GM23338 (cell line): Measurements from ENCODE around the gene LYPD4. TPM values are rescaled to one million over a fixed set of nuclear protein-coding genes. Genes with fewer than 3 reads are reported as not detected.

Source experiments
- ATAC-seq: fragments of 200-7000 bp; cut with Tn5 transposase; 3 replicates; pipeline ENCODE4 v1.9.1; 2020
- DNase-seq: peaks from one replicate; pipeline ENCODE4 v3.0.0-alpha.2; 2015; ENCODE audit warnings: low spot score
- H2AFZ ChIP-seq: fragments of 200-600 bp; sonication (generic); 2 replicates; pipeline ENCODE4 v1.8.0; 2016; ENCODE audit warnings: antibody characterized with exemption, mild to moderate bottlenecking, moderate library complexity
- H3F3A ChIP-seq: fragments of 200-600 bp; sonication (generic); replicated peaks from 2 replicates; pipeline ENCODE4 v1.8.0; 2017; ENCODE audit warnings: antibody characterized with exemption, mixed run types, low read depth
- H3K27ac ChIP-seq: fragments of 200-600 bp; sonication (generic); 2 replicates; pipeline ENCODE4 v1.6.1; 2016; ENCODE audit warnings: low read depth
- H3K27me3 ChIP-seq: fragments of 200-600 bp; sonication (generic); 2 replicates; pipeline ENCODE4 v1.8.0; 2016; ENCODE audit warnings: mild to moderate bottlenecking, mixed run types, moderate library complexity; ENCODE audit not compliant: insufficient read depth
- H3K36me3 ChIP-seq: fragments of 200-600 bp; sonication (generic); 2 replicates; pipeline ENCODE4 v1.8.0; 2016; ENCODE audit warnings: mild to moderate bottlenecking; ENCODE audit not compliant: insufficient read depth
- H3K4me1 ChIP-seq: fragments of 200-600 bp; sonication (generic); 2 replicates; pipeline ENCODE4 v1.8.0; 2016; ENCODE audit warnings: mild to moderate bottlenecking, moderate library complexity; ENCODE audit not compliant: insufficient read depth
- H3K4me2 ChIP-seq: fragments of 200-600 bp; sonication (generic); 2 replicates; pipeline ENCODE4 v1.7.1; 2017; ENCODE audit warnings: mixed run types
- H3K4me3 ChIP-seq: fragments of 200-600 bp; sonication (generic); 2 replicates; pipeline ENCODE4 v1.6.1; 2016; ENCODE audit warnings: mixed run types
- H3K79me2 ChIP-seq: fragments of 200-600 bp; sonication (generic); replicated peaks from 2 replicates; pipeline ENCODE4 v1.8.0; 2017; ENCODE audit warnings: mild to moderate bottlenecking; ENCODE audit not compliant: insufficient read depth
- H3K9me2 ChIP-seq: fragments of 200-600 bp; sonication (generic); 2 replicates; pipeline ENCODE4 v1.8.0; 2017; ENCODE audit not compliant: insufficient read depth
- H4K20me1 ChIP-seq: fragments of 200-600 bp; sonication (generic); replicated peaks from 2 replicates; pipeline ENCODE4 v1.8.0; 2017; ENCODE audit warnings: mild to moderate bottlenecking; ENCODE audit not compliant: insufficient read depth
- H3K27ac Mint-ChIP-seq: 2 replicates; pipeline ENCODE4 v1.8.0; 2020; ENCODE audit warnings: inconsistent platforms, mild to moderate bottlenecking, moderate library complexity, mixed read lengths
- H3K27me3 Mint-ChIP-seq: 3 replicates; pipeline ENCODE4 v1.8.0; 2022; ENCODE audit warnings: low read depth, mild to moderate bottlenecking, moderate library complexity, mixed read lengths, inconsistent platforms; ENCODE audit not compliant: insufficient read depth, poor library complexity
- H3K36me3 Mint-ChIP-seq: 3 replicates; pipeline ENCODE4 v1.8.0; 2021; ENCODE audit warnings: low read depth, mild to moderate bottlenecking, inconsistent platforms, moderate library complexity, mixed read lengths
- H3K4me1 Mint-ChIP-seq: 3 replicates; pipeline ENCODE4 v1.8.0; 2020; ENCODE audit warnings: mild to moderate bottlenecking, inconsistent platforms, mixed read lengths
- H3K4me3 Mint-ChIP-seq: 3 replicates; pipeline ENCODE4 v1.8.0; 2021; ENCODE audit warnings: moderate library complexity, mild to moderate bottlenecking, inconsistent platforms, mixed read lengths
- H3K9me3 Mint-ChIP-seq: 3 replicates; pipeline ENCODE4 v1.8.0; 2020; ENCODE audit warnings: moderate library complexity, mild to moderate bottlenecking, inconsistent platforms, mixed read lengths
- CREB1 ChIP-seq: fragments of 250-450 bp; sonication (Bioruptor Pico); IDR thresholded peaks from 2 replicates; pipeline ENCODE4 v1.5.0; 2020; ENCODE audit warnings: low read depth, mild to moderate bottlenecking, moderate library complexity
- EZH2 ChIP-seq: fragments of 200-600 bp; sonication (generic); IDR thresholded peaks from one replicate; pipeline ENCODE4 v1.8.0; 2017; ENCODE audit warnings: antibody characterized with exemption, mild to moderate bottlenecking, low read depth; ENCODE audit not compliant: unreplicated experiment
- EZH2phosphoT487 ChIP-seq: fragments of 200-600 bp; sonication (generic); IDR thresholded peaks from one replicate; pipeline ENCODE4 v1.8.1; 2018; ENCODE audit warnings: antibody characterized with exemption; ENCODE audit not compliant: unreplicated experiment
- JUNB ChIP-seq: IDR thresholded peaks from one replicate; pipeline ENCODE4 v1.6.1; 2016; ENCODE audit warnings: antibody characterized with exemption; ENCODE audit not compliant: unreplicated experiment
- NANOG ChIP-seq: IDR thresholded peaks from 2 replicates; pipeline ENCODE4 v1.6.1; 2016; ENCODE audit warnings: antibody characterized with exemption, borderline replicate concordance
- POLR2AphosphoS5 ChIP-seq: IDR thresholded peaks from 2 replicates; pipeline ENCODE4 v1.6.1; 2016; ENCODE audit warnings: antibody characterized with exemption, low read depth
- STAT1 ChIP-seq: IDR thresholded peaks from one replicate; pipeline ENCODE4 v1.6.1; 2016; ENCODE audit warnings: antibody characterized with exemption; ENCODE audit not compliant: unreplicated experiment
- ZNF114 ChIP-seq: fragments of 250-450 bp; sonication (Bioruptor Pico); IDR thresholded peaks from 2 replicates; pipeline ENCODE4 v1.5.0; 2020; ENCODE audit warnings: mild to moderate bottlenecking, moderate library complexity
- ZNF331 ChIP-seq: fragments of 250-450 bp; sonication (Bioruptor Pico); IDR thresholded peaks from 2 replicates; pipeline ENCODE4 v1.5.0; 2020; ENCODE audit warnings: low read depth, mild to moderate bottlenecking, moderate library complexity
- polyA plus RNA-seq: library from polyadenylated mRNA; unstranded; fragments of >200 nt; fragmentation: Nextera tagmentation; extraction: Ambion mirVana; gene quantifications from 2 replicates; pipeline ENCODE4 v1.2.1, GENCODE V29; 2016
- total RNA-seq: library from RNA; depleted of rRNA; stranded (reverse); fragments of >200 nt; shearing (Covaris generic); gene quantifications from 2 replicates; pipeline ENCODE4 v1.2.3, GENCODE V29; 2014
- TF ChIP-seq, protein P1 (sequence below): IDR thresholded peaks from 2 replicates; pipeline ENCODE4 v1.6.1; 2016; ENCODE audit warnings: antibody characterized with exemption
- TF ChIP-seq, protein P2 (sequence below): fragments of 250-450 bp; sonication (Bioruptor Pico); IDR thresholded peaks from 2 replicates; pipeline ENCODE4 v1.5.0; 2020; ENCODE audit warnings: mild to moderate bottlenecking, moderate library complexity
- TF ChIP-seq, protein P3 (sequence below): IDR thresholded peaks from one replicate; pipeline ENCODE4 v1.6.1; 2018; ENCODE audit warnings: antibody characterized with exemption; ENCODE audit not compliant: unreplicated experiment
- TF ChIP-seq, protein P4 (sequence below), 2 experiments: fragments of 200-600 bp in 1 of 2; sonication (generic) in 1 of 2; conservative IDR thresholded peaks; 2 replicates each; pipeline versions ENCODE4 v1.5.1 to v1.6.1; 2016 to 2017; ENCODE audit warnings: antibody characterized with exemption in 2 of 2, low read depth in 2 of 2, mild to moderate bottlenecking in 2 of 2, moderate library complexity in 1 of 2

LYPD4 gene
- total and polyA plus RNA-seq, 2 experiments from 2014 or later: not detected

DNA sequence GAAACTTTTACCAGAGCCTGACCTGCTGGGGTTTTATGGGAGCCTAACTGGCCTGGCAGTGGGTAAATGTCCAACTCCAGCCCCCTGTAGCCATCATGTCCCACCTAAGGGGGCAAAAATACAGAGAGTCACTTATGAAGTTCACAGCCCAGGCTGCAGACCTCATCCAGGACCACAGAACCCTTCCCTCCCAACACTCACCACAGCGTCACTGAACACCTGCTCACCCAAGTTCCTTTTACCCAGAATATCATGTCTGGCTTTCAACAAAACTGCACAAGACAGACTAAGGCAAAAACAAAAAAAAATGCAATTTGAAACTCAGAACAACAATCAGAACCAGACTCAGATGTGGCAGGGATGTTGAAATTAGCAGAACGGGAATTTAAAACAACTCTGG lies 41.7 kb downstream of the LYPD4 start:
- ATAC-seq: no peak
- no peaks in the 10 kb centered on the region; the same call in 2 of the 3 replicates for H3K36me3 Mint-ChIP-seq

More for the DNA sequence above, 41.7 kb downstream of the LYPD4 start:
- peaks cover 3% of the 10 kb centered on the region; the same call in 2 of the 3 replicates for H3K4me1 Mint-ChIP-seq
- no peak overlapping the region for H3K4me3 Mint-ChIP-seq
- Histone ChIP-seq H3K4me2 (no peak overlapping the region), H3K9me2 (no peaks in the 10 kb centered on the region), H3K36me3 (no peaks in the 10 kb centered on the region), H3K4me3 (no peak overlapping the region), H4K20me1 (no peaks in the 10 kb centered on the region), H3K4me1 (no peaks in the 10 kb centered on the region), H3K79me2 (no peaks in the 10 kb centered on the region), H3K27ac (no peak overlapping the region), H2AFZ (no peak overlapping the region; the same call in 1 of the 2 replicates), H3K27me3 (no peaks in the 10 kb centered on the region), H3F3A (no peaks in the 10 kb centered on the region)
- DNase-seq: no peak
- H3K27me3 Mint-ChIP-seq: peaks cover 7% of the 10 kb centered on the region
- no peak for TF ChIP-seq ZNF331
- TF ChIP-seq STAT1: no peak
- TF ChIP-seq NANOG: no peak
- TF ChIP-seq POLR2AphosphoS5: no peak
- no peak for TF ChIP-seq EZH2phosphoT487
- no peak for TF ChIP-seq JUNB
- TF ChIP-seq CREB1 (CRISPR knock-in tag): no peak
- TF ChIP-seq, protein P1, sequence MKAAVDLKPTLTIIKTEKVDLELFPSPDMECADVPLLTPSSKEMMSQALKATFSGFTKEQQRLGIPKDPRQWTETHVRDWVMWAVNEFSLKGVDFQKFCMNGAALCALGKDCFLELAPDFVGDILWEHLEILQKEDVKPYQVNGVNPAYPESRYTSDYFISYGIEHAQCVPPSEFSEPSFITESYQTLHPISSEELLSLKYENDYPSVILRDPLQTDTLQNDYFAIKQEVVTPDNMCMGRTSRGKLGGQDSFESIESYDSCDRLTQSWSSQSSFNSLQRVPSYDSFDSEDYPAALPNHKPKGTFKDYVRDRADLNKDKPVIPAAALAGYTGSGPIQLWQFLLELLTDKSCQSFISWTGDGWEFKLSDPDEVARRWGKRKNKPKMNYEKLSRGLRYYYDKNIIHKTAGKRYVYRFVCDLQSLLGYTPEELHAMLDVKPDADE: no peak
- TF ChIP-seq, protein P2, sequence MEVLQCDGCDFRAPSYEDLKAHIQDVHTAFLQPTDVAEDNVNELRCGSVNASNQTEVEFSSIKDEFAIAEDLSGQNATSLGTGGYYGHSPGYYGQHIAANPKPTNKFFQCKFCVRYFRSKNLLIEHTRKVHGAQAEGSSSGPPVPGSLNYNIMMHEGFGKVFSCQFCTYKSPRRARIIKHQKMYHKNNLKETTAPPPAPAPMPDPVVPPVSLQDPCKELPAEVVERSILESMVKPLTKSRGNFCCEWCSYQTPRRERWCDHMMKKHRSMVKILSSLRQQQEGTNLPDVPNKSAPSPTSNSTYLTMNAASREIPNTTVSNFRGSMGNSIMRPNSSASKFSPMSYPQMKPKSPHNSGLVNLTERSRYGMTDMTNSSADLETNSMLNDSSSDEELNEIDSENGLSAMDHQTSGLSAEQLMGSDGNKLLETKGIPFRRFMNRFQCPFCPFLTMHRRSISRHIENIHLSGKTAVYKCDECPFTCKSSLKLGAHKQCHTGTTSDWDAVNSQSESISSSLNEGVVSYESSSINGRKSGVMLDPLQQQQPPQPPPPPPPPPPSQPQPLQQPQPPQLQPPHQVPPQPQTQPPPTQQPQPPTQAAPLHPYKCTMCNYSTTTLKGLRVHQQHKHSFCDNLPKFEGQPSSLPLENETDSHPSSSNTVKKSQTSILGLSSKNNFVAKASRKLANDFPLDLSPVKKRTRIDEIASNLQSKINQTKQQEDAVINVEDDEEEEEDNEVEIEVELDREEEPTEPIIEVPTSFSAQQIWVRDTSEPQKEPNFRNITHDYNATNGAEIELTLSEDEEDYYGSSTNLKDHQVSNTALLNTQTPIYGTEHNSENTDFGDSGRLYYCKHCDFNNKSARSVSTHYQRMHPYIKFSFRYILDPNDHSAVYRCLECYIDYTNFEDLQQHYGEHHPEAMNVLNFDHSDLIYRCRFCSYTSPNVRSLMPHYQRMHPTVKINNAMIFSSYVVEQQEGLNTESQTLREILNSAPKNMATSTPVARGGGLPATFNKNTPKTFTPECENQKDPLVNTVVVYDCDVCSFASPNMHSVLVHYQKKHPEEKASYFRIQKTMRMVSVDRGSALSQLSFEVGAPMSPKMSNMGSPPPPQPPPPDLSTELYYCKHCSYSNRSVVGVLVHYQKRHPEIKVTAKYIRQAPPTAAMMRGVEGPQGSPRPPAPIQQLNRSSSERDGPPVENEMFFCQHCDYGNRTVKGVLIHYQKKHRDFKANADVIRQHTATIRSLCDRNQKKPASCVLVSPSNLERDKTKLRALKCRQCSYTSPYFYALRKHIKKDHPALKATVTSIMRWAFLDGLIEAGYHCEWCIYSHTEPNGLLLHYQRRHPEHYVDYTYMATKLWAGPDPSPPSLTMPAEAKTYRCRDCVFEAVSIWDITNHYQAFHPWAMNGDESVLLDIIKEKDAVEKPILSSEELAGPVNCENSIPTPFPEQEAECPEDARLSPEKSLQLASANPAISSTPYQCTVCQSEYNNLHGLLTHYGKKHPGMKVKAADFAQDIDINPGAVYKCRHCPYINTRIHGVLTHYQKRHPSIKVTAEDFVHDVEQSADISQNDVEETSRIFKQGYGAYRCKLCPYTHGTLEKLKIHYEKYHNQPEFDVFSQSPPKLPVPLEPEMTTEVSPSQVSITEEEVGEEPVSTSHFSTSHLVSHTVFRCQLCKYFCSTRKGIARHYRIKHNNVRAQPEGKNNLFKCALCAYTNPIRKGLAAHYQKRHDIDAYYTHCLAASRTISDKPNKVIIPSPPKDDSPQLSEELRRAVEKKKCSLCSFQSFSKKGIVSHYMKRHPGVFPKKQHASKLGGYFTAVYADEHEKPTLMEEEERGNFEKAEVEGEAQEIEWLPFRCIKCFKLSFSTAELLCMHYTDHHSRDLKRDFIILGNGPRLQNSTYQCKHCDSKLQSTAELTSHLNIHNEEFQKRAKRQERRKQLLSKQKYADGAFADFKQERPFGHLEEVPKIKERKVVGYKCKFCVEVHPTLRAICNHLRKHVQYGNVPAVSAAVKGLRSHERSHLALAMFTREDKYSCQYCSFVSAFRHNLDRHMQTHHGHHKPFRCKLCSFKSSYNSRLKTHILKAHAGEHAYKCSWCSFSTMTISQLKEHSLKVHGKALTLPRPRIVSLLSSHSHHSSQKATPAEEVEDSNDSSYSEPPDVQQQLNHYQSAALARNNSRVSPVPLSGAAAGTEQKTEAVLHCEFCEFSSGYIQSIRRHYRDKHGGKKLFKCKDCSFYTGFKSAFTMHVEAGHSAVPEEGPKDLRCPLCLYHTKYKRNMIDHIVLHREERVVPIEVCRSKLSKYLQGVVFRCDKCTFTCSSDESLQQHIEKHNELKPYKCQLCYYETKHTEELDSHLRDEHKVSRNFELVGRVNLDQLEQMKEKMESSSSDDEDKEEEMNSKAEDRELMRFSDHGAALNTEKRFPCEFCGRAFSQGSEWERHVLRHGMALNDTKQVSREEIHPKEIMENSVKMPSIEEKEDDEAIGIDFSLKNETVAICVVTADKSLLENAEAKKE (CRISPR knock-in tag): no peak
- TF ChIP-seq, protein P3, sequence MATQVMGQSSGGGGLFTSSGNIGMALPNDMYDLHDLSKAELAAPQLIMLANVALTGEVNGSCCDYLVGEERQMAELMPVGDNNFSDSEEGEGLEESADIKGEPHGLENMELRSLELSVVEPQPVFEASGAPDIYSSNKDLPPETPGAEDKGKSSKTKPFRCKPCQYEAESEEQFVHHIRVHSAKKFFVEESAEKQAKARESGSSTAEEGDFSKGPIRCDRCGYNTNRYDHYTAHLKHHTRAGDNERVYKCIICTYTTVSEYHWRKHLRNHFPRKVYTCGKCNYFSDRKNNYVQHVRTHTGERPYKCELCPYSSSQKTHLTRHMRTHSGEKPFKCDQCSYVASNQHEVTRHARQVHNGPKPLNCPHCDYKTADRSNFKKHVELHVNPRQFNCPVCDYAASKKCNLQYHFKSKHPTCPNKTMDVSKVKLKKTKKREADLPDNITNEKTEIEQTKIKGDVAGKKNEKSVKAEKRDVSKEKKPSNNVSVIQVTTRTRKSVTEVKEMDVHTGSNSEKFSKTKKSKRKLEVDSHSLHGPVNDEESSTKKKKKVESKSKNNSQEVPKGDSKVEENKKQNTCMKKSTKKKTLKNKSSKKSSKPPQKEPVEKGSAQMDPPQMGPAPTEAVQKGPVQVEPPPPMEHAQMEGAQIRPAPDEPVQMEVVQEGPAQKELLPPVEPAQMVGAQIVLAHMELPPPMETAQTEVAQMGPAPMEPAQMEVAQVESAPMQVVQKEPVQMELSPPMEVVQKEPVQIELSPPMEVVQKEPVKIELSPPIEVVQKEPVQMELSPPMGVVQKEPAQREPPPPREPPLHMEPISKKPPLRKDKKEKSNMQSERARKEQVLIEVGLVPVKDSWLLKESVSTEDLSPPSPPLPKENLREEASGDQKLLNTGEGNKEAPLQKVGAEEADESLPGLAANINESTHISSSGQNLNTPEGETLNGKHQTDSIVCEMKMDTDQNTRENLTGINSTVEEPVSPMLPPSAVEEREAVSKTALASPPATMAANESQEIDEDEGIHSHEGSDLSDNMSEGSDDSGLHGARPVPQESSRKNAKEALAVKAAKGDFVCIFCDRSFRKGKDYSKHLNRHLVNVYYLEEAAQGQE: no peak
- TF ChIP-seq, protein P4, sequence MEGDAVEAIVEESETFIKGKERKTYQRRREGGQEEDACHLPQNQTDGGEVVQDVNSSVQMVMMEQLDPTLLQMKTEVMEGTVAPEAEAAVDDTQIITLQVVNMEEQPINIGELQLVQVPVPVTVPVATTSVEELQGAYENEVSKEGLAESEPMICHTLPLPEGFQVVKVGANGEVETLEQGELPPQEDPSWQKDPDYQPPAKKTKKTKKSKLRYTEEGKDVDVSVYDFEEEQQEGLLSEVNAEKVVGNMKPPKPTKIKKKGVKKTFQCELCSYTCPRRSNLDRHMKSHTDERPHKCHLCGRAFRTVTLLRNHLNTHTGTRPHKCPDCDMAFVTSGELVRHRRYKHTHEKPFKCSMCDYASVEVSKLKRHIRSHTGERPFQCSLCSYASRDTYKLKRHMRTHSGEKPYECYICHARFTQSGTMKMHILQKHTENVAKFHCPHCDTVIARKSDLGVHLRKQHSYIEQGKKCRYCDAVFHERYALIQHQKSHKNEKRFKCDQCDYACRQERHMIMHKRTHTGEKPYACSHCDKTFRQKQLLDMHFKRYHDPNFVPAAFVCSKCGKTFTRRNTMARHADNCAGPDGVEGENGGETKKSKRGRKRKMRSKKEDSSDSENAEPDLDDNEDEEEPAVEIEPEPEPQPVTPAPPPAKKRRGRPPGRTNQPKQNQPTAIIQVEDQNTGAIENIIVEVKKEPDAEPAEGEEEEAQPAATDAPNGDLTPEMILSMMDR (conservative IDR thresholded peaks at IDR 0.05; ENCODE audit: low read depth in 2 of 2): no peak
- TF ChIP-seq EZH2: no peak
- TF ChIP-seq ZNF114 (CRISPR knock-in tag): no peak
- H3K9me3 Mint-ChIP-seq: peaks cover 10% of the 10 kb centered on the region
- no peak overlapping the region for H3K27ac Mint-ChIP-seq
